GM21717 (cell line): ENCODE results near the gene KCNK5.

Experiments
- ATAC-seq: cut with Tn5 transposase; IDR thresholded peaks from one replicate; pipeline ENCODE4 v1.9.1; 2021; ENCODE audit warnings: mild to moderate bottlenecking, moderate library complexity; ENCODE audit not compliant: unreplicated experiment

The KCNK5 gene

GRCh38 chr6:39228992-39229767 lies at the start of gene KCNK5:
KCNK5 (minus strand) TSS chr6:39229475; CDS start chr6:39229111, 364 bp downstream.
- ATAC-seq, result no peak

GRCh38 chr6:39276379-39276995 lies 47.2 kb upstream of the KCNK5 start:
- ATAC-seq, result no peak

- no peak for ATAC-seq
Observed at GRCh38 chr6:39274903-39275302, 45.6 kb upstream of the KCNK5 start.

GRCh38 chr6:39274471-39274870 lies 45.2 kb upstream of the KCNK5 start:
- no peak for ATAC-seq

- ATAC-seq, result no peak
Observed at GRCh38 chr6:39273406-39273821, 44.1 kb upstream of the KCNK5 start.

GRCh38 chr6:39269961-39270360 lies 40.7 kb upstream of the KCNK5 start:
- no peak for ATAC-seq

- ATAC-seq, result no peak
Observed at GRCh38 chr6:39268721-39269120, 39.4 kb upstream of the KCNK5 start.

GRCh38 chr6:39268171-39268570 lies 38.9 kb upstream of the KCNK5 start:
- no peak for ATAC-seq

- no peak for ATAC-seq
Observed at GRCh38 chr6:39266782-39267355, 37.6 kb upstream of the KCNK5 start.

- ATAC-seq, result no peak
Observed at GRCh38 chr6:39266375-39266774, 37.1 kb upstream of the KCNK5 start.

GRCh38 chr6:39263303-39264037 lies 34.2 kb upstream of the KCNK5 start:
- no peak for ATAC-seq

- no peak for ATAC-seq
Observed at GRCh38 chr6:39261751-39262150, 32.5 kb upstream of the KCNK5 start.

GRCh38 chr6:39260953-39261352 lies 31.7 kb upstream of the KCNK5 start:
- ATAC-seq, result no peak

GRCh38 chr6:39260456-39260855 lies 31.2 kb upstream of the KCNK5 start:
- no peak for ATAC-seq

GRCh38 chr6:39256294-39256940 lies 27.1 kb upstream of the KCNK5 start:
- ATAC-seq, result no peak

- ATAC-seq, result no peak
Observed at GRCh38 chr6:39254999-39255535, 25.8 kb upstream of the KCNK5 start.

GRCh38 chr6:39251406-39251805 lies 22.1 kb upstream of the KCNK5 start:
- ATAC-seq, result no peak

- no peak for ATAC-seq
Observed at GRCh38 chr6:39250507-39250906, 21.2 kb upstream of the KCNK5 start.

GRCh38 chr6:39249278-39249677 lies 20.0 kb upstream of the KCNK5 start:
- no peak for ATAC-seq

GRCh38 chr6:39247667-39248194 lies 18.5 kb upstream of the KCNK5 start:
- ATAC-seq, result no peak
